GM21529 (cell line): Measurements from ENCODE around the gene SH3BP1.

Experiments
- ATAC-seq: cut with Tn5 transposase; IDR thresholded peaks from one replicate; pipeline ENCODE4 v1.9.1; 2021; ENCODE audit not compliant: unreplicated experiment

Gene SH3BP1

DNA sequence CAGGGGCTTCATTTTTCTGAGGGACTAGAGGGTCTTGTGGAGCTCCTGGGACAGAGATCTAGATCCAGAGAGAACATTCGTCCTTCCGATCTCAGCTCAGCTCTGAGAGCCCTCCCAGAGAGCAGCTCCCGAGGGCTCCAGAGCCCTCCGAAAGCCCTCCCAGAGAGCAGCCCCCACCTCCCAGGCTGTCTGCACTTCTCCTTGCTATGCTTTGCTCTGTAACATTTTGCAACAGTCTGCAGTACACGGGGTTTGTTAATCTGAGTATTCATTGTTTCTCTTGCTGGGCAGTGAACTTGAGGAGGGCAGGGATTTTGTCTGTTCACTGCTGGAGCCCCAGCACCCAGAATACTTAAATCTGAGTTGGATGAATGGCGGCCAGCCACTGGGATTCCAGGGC lies 28.3 kb upstream of the SH3BP1 start:
- no peak for ATAC-seq

DNA sequence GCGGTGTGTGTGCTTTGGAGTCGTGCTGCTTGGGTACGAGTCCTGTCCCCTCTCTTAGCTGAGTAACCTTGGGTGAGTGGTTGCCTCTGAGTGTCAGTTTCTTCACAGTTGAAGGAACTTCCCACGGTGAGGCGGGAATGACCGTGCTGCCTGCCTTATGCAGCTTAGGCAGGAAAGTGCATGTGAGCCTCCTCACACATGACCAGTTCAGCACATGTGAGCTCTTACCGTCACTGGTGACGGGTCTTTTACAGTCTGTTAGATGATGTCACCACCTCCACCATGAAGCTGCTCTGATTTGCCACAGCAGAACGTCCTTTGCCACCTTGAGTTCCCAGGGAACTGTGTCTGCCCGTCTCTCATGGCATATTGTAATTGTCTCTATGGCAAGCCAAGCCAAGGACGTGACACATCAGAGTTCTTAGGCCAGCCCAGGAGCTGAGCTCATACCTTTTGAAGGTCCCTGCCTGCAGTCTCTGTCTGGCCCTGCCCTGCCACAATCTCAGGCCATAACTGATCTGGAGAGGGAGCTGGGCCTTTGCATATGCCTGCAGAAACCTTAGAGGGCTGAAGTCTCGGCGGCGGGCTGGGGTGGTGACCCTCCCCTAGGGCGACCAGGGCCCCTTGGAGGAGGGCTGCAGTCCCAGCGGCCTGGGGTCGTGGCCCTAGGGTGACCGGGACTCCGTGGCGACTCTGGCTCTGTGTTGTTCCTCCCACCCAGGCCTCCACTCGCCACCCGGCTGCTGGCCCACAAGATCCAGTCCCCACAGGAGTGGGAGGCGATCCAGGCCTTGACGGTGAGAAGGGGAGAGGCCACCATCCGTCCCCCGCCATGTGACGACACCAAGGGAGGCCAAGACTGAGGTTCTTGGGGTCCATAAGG lies 23.0 kb upstream of the SH3BP1 start:
- ATAC-seq: no peak

DNA sequence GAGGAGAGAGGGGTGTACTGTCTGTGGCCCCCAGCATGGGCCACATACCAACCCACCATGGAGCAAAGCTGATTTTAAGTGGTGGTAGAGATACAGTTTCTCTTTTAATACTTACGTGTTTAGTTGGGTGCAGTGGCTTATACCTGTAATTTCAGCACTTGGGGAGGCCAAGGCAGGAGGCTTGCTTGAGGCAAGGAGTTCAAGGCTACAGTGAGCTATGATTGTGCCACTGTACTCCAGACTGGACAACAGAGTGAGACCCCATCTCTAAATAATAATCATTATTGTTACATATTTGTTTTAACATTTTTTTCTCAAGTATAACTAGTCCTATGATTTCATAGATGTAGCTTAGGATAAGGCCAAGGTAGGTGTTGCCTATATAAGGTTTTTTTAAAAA lies 22.0 kb upstream of the SH3BP1 start:
- ATAC-seq: no peak

DNA sequence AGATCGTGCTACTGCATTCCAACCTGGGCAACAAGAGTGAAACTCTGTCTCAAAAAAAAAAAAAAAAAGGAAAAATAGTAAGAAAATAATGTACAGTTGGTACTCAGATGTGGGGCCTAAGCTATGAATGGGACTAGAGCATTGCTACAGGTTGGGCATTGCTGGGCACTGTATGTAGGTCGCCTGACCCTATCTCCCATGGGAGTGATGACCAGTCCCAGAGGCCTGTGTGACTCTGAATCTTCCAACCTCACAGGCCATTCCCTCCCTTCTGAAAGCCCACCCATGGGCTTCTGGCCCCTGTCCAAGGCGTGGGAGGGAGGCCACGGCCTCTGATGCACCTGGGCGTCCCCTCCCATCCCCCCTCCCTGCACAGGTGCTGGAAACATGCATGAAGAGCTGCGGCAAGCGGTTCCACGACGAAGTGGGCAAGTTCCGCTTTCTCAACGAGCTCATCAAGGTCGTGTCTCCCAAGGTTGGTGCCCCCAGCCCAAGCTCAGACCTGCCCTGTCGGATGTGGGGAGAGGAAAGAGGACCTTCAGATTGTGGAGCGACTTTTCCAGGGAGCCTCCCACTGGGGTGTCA lies 21.3 kb upstream of the SH3BP1 start:
- no peak for ATAC-seq

DNA sequence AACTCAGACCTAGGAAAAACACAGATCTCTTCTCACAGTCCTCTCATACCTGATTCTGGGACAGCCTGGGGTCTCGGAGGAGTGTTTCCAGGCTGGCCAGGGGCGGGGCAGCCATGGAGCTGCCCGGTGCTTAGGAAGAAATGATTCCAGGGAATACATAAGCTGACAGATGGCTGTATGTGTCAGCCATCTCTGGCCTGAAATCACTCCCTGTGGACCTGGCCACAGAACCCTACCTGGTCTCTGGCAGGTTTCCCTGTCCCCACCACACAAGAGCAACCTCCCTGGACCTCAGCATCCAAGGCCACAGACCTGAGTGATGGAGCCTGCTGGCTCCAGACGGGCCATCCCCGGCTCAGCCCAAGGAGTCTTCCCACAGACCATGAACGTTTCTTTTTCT lies 20.8 kb upstream of the SH3BP1 start:
- no peak for ATAC-seq

DNA sequence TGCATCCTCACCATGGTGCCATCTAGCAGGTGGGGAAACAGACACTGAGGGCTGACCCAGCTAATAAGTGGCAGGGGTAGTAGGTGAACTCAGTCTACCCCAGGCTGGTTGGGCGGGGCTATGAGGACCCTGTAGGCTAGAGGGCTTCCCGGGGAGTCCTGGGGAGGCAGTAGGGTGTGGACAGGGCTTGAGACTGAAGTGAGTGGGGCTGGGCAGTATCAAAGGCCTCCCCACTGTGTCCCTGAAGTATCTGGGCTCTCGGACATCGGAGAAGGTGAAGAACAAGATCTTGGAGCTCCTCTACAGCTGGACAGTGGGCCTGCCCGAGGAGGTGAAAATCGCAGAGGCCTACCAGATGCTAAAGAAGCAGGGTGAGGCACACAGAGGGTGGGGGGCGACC lies 19.5 kb upstream of the SH3BP1 start:
- ATAC-seq: no peak

DNA sequence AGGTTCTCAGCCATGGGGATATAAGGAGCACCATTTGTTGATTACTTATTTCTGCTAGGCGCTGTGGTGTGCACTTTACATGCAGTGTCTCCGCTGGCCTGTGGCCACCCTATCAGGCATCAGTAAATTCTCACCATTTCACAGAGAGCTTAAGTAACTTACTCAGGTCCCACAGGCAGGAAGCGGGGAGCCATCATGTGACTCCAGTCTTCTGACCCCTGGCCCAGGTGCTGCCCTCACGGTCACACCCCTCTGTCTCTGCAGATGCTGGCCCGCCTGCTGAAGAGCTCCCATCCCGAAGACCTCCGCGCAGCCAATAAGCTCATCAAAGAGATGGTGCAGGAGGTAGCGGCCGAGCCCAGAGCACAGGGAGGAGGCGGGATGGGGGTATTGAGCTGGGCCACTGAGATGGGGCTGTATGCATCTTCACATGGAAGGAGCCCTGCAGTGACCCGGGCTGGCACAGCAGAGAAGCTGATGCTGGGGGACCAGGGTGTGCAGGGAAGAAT lies 18.1 kb upstream of the SH3BP1 start:
- no peak for ATAC-seq

DNA sequence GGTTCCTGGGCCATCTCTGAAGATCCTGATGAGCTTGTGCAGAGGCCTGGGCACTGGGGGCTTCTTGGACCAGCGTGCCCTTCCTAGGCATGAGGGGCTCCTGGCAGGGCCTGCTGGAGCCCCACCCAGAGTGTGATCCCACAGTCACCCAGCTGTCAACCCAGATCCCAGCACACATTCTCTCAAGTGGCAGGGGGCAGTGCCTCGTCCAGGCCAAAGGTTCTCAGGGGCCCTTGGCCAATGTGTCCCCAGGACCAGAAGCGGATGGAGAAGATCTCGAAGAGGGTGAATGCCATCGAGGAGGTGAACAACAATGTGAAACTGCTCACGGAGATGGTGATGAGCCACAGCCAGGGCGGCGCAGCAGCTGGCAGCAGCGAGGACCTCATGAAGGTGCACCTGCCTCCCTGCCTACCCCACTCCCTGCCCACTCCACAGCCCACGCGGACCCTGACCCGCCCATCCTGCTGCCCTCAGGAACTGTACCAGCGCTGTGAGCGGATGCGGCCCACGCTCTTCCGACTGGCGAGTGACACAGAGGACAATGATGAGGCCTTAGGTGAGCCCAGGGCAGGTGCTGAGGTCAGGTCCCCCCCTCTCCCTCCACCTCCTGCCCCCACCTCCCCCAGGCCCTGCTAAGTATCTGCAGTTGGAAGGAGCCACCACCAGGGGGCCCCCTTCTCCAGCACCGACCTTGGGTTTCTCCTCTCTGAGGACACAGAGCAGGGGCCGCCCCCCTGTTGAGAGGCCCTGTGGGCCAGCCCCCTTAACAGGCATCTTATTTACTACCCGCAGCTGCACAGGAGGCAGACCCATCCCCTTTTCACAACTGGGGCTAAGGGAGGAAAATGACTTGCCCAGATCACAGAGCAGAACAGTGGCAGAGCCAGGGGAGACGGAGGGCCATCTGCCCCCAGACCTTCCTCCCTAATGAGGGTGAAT lies 16.1 kb upstream of the SH3BP1 start:
- no peak for ATAC-seq

DNA sequence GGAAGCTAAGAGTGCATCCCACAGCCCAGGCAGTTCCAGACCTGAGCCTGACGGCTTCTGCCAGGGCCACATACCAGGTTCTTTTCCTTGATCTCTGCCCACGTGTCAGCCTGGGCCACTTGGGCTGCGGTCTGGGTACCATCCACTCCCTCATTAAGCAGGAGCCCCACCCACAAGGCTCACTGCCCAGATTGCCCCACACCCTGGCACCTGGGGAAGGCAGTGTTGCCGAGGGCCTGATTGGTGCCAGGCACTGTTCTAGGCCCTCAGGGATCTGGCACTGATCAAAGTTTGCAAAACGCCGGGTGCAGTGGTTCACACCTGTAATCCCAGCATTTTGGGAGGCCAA lies 15.5 kb upstream of the SH3BP1 start:
- no peak for ATAC-seq

DNA sequence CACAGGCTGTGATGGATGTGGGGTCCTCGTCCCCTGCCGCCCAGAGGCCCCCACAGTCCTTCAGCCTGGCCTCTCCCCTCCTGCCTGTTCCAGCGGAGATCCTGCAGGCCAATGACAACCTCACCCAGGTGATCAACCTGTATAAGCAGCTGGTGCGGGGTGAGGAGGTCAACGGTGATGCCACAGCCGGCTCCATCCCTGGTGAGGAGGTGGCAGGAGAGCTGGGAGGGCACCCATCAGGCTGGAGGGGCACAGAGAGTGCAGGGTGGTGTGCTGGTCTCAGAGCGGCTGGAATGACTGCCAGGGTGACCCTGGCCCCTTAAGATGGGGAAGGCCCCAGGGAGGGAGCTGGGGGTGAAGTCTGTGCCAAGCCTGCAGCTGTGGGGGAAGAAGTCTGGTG lies 14.6 kb upstream of the SH3BP1 start:
- no peak for ATAC-seq

DNA sequence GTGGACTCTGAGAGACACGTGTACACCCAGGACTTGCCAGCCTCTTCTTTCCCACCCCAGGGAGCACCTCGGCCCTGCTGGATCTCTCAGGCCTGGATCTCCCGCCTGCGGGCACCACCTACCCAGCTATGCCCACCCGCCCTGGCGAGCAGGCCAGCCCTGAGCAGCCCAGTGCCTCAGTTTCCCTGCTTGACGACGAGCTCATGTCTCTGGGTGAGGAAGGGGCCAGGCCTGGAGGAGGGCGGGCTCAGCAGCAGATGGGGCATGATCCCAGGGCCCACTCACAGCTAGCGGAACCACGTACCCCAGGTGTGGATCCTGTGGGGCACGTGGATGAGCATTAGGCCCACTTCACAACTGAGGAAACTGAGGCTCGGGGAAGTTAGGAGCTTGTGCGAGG lies 13.7 kb upstream of the SH3BP1 start:
- no peak for ATAC-seq

DNA sequence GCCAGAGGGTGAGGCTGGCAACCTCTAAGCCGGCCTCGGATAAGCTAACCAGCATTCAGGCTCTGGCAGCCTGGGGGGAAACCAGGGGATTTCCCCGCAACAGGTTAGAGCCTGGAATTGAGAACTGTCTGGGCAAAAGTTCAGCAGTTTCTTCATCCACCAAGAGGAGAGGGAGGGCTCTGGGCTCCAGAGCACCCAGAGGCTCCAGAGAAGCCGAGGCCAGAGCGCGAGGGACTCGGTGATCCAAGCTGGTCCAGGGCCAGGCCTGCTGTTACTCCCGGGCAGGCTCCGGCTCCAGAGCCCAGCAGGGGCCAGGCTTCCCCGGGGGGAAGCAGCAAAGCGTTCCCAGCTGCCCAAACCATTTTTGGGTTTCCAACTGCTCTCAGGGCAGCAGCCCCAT lies 13.3 kb upstream of the SH3BP1 start:
- ATAC-seq: no peak

DNA sequence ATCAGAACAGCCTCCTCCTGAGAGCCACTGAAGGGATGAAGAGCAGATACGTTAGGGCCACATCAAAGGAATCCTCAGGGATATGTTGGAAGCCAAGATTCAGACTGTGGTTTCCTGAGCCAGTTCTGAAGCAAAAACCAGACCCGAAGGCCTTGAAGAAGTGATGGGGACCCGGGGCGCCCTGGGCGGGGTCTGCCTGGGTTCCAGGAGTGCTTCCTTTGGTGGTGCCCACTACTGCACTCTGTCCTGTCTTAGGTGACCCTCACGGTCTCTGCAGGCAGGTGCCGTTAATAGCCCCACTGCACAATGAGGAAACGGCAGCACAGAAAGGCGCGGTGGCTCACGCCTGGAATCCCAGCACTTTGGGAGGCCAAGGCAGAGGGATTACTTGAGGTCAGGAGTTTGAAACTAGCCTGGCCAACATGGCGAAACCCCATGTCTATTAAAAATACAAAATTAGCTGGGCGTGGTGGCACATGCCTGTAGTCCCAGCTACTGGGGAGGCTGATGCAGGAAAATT lies 12.9 kb upstream of the SH3BP1 start:
- ATAC-seq: no peak

DNA sequence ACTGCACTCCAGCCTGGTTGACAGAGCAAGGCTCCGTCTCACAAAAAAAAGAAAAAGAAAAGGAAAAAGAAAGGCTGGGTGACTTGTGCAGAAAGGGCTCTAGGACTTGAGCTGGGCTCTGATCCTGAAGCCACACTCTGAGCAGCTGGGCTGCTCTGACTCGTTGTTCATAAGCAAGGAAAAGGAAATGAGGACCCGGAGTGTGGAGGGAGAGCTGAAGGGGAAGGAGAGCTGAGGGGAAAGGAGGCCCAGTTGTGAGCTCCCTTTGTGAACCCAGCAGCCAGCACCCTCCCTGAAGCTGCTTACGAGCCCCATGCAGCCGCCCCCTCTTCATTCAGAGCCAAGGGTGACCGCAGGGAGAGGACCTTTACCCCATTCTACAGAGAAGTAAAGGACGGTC lies 12.3 kb upstream of the SH3BP1 start:
- no peak for ATAC-seq

DNA sequence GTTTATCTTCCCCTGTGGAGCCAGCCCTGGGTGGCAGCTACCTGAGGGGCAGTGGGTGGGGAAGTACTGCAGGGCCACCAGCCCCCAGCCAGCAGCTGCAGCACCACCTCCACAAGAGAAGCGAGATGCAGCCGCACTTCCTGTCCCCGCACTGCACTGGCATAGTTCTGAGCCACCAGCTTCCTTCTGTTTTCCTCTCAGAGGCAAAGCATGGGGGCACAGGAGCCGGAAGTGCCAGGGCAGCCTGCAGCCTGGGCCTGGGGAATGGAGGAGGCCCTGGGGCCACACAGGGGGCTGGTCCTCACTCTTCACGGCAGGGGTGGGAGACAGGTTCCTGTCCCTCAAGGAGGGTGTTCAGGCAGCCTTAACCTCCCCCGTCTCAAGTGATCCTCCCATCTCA lies 11.9 kb upstream of the SH3BP1 start:
- ATAC-seq: no peak

DNA sequence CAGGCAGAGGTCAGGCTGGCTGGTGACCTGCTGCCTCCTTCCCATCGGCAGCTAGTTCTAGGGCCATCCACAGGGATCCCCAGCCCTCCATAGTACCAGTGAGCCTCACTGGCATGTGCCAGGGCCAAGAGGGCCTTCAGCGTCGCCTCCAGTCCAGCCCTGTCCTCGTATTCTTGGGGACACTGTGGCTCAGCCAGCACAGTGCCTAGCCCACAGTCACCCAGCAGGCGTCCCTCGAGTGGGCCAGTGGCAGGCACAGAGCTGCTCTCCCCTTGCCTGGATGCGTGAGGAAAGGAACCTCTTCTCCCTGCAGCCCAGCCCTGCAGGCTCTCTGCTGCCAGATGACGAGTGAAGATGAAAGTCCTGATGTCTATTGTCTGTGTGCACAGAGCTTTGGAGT lies 10.6 kb upstream of the SH3BP1 start:
- no peak for ATAC-seq

DNA sequence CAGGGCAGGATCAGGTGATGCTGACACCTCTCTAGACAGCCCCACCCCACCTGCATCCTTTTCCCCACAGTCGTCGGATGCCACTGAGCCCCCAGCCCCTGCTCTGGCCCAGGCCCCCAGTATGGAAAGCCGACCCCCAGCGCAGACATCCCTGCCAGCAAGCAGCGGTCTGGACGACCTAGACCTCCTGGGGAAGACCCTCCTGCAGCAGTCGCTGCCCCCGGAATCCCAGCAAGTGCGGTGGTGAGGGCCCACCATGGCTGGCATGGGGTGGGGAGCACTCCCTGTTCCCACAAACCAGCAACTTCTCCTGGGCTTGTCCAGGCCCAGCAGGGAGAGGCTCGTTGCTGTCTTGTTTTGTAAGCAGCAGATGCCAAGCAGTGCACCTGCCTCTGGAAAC lies 9.5 kb upstream of the SH3BP1 start:
- ATAC-seq: no peak

DNA sequence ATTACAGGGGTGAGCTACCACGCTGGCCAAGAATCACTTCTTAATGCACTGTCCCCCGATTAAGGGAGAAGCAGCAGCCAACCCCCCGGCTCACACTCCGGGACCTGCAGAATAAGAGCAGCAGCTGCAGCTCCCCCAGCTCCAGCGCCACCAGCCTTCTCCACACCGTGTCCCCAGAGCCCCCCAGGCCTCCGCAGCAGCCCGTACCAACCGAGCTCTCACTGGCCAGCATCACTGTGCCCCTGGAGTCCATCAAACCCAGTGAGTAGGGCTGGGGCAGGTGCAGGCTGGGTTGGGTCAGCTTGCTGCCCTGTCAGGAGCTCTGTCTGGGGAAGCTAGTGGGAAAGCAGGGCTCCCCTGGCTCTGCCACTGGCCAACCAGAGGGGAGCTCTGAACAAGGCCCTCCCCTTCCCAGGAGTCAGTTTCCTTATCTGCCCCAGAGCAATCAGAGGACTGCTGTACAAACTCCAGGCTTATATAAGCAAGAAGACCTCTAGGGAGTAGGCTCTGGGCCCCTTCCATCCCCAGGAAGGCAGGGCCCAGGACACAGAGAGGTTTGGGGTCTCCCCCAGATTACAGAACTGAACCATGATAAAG lies 8.5 kb upstream of the SH3BP1 start:
- ATAC-seq: no peak

DNA sequence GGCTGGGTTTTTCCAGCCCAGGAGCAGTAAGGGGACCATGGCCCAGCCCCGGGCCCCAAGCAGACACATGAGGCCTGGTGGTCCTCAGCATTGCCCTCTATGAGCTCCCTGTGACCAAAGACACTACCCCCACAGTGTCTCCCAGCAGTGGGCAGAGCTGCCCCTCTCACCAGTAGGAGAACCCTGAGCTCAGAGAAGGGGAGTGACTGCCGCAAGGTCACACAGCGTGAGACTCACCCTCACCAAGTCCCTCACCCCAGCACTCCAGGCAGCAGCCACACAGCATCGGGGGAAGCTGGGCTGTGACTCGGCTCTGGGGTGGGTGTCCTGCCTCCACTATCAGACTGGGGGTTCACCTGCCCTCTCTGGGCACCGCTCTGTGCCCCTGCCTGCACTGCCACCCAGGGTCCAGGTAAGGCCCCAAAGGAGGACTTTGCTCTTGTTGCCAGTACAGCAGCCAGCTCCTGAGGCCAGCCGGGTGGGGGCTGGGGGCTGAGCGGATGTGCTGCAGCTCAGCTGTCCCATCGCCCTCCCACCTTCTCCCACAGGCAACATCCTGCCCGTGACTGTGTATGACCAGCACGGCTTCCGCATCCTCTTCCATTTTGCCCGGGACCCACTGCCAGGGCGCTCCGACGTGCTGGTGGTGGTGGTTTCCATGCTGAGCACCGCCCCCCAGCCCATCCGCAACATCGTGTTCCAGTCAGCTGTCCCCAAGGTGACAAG lies 7.9 kb upstream of the SH3BP1 start:
- no peak for ATAC-seq
